Natural killer cell (primary cell): Measurements from ENCODE around the gene NOL4. TPM values are rescaled to one million over a fixed set of nuclear protein-coding genes. Genes with fewer than 3 reads are reported as not detected.

Experiments
- ATAC-seq, 3 donors: fragments of 150-1000 bp in 2 of 3; fragments of 200-7000 bp in 1 of 3; cut with Tn5 transposase; 1 replicate in 1 of 3; 2 replicates in 2 of 3; pipeline ENCODE4 v1.10.0; 2021; ENCODE audit warnings: mild to moderate bottlenecking in 2 of 3, moderate library complexity in 2 of 3
- DNase-seq, 2 donors: peaks; one replicate each; pipeline versions ENCODE4 v3.0.0 to v3.0.0-alpha.2; 2013 to 2021; ENCODE audit warnings: mixed read lengths in 1 of 2
- H3K27ac ChIP-seq: one replicate; pipeline ENCODE4 v1.5.1; 2013; ENCODE audit warnings: mild to moderate bottlenecking, low read length
- H3K27me3 ChIP-seq: one replicate; pipeline ENCODE4 v1.6.1; 2013; ENCODE audit warnings: low read length; ENCODE audit not compliant: control insufficient read depth, insufficient read depth
- H3K36me3 ChIP-seq: one replicate; pipeline ENCODE4 v1.6.1; 2013; ENCODE audit warnings: low read length; ENCODE audit not compliant: control insufficient read depth, insufficient read depth
- H3K4me1 ChIP-seq: one replicate; pipeline ENCODE4 v1.6.1; 2013; ENCODE audit warnings: low read length; ENCODE audit not compliant: control insufficient read depth, insufficient read depth
- H3K4me3 ChIP-seq: one replicate; pipeline ENCODE4 v1.5.1; 2013; ENCODE audit warnings: low read length
- H3K9me3 ChIP-seq: one replicate; pipeline ENCODE4 v1.6.1; 2013; ENCODE audit warnings: low read length; ENCODE audit not compliant: control insufficient read depth, insufficient read depth
- H3K27ac Mint-ChIP-seq, 2 donors: one replicate each; pipeline ENCODE4 v1.8.0; 2022; ENCODE audit warnings: mild to moderate bottlenecking in 2 of 2, mixed read lengths in 2 of 2, moderate library complexity in 1 of 2
- H3K27me3 Mint-ChIP-seq, 2 donors: one replicate each; pipeline ENCODE4 v1.8.0; 2022; ENCODE audit warnings: low read depth in 2 of 2, mixed read lengths in 2 of 2
- H3K36me3 Mint-ChIP-seq: one replicate; pipeline ENCODE4 v1.8.0; 2022; ENCODE audit warnings: mixed read lengths
- H3K4me1 Mint-ChIP-seq, 2 donors: one replicate each; pipeline ENCODE4 v1.8.0; 2022; ENCODE audit warnings: mixed read lengths in 2 of 2
- H3K4me3 Mint-ChIP-seq: one replicate; pipeline ENCODE4 v1.8.0; 2022; ENCODE audit warnings: mild to moderate bottlenecking, moderate library complexity, mixed read lengths
- H3K9me3 Mint-ChIP-seq, 2 donors: one replicate each; pipeline ENCODE4 v1.8.0; 2022; ENCODE audit warnings: mixed read lengths in 2 of 2
- CTCF ChIP-seq: fragments of 200-600 bp; IDR thresholded peaks from one replicate; pipeline ENCODE4 v1.8.0; 2022; ENCODE audit warnings: antibody characterized with exemption
- WGBS: methylation state at CpG from one replicate; pipeline ENCODE4 v1.1.7; 2013; ENCODE audit warnings: missing lambda C conversion rate; ENCODE audit not compliant: insufficient coverage; 5-methylcytosine and 5-hydroxymethylcytosine counted together
- intact Hi-C: fragments of 100-400 bp; cut with micrococcal nuclease; formaldehyde crosslinking; loops from one replicate; pipeline ENCODE4 v1.14.2; 2022
- total RNA-seq, 4 donors: library from RNA; stranded (reverse); fragments of 120-200 nt in 1 of 4; gene quantifications; one replicate each; pipeline versions ENCODE4 v1.2.3 to v1.2.4, GENCODE V29; 2013 to 2022

NOL4 gene
- total RNA-seq, 3 donors from 2014 or later (not counting 1 experiment from before 2014, with no cell fraction given) = not detected

GRCh38 chr18:34196256-34196655 lies 28.5 kb downstream of the NOL4 start:
- ATAC-seq = no peak
- no peak overlapping the region for H3K4me3 Mint-ChIP-seq
- H3K4me3 ChIP-seq = no peak overlapping the region
- DNase-seq = no peak
- H3K27ac ChIP-seq = no peak overlapping the region
- no peak overlapping the region for H3K27ac Mint-ChIP-seq
- intact Hi-C loops = no loop called here
- no peaks in the 10 kb centered on the region for H3K9me3 ChIP-seq
- H3K4me1 Mint-ChIP-seq = no peaks in the 10 kb centered on the region
- H3K27me3 ChIP-seq = no peaks in the 10 kb centered on the region
- peaks cover 2 to 5% of the 10 kb centered on the region in 2 donors for H3K9me3 Mint-ChIP-seq
- no peaks in the 10 kb centered on the region for H3K27me3 Mint-ChIP-seq
- H3K36me3 ChIP-seq = no peaks in the 10 kb centered on the region
- no peak for TF ChIP-seq CTCF
- no peaks in the 10 kb centered on the region for H3K4me1 ChIP-seq
- no peaks in the 10 kb centered on the region for H3K36me3 Mint-ChIP-seq

GRCh38 chr18:34194239-34194638 lies 30.5 kb downstream of the NOL4 start:
- H3K36me3 ChIP-seq = no peaks in the 10 kb centered on the region
- Mint-ChIP-seq H3K9me3 (peaks cover 2 to 5% of the 10 kb centered on the region in 2 donors), H3K4me1 (no peaks in the 10 kb centered on the region), H3K27me3 (no peaks in the 10 kb centered on the region), H3K27ac (no peak overlapping the region), H3K4me3 (no peak overlapping the region), H3K36me3 (no peaks in the 10 kb centered on the region)
- H3K4me3 ChIP-seq = no peak overlapping the region
- TF ChIP-seq CTCF = no peak
- DNase-seq (no peak), ATAC-seq (no peak)
- no peaks in the 10 kb centered on the region for H3K9me3 ChIP-seq
- H3K4me1 ChIP-seq = no peaks in the 10 kb centered on the region
- intact Hi-C loops = no loop called here
- H3K27ac ChIP-seq = no peak overlapping the region
- WGBS = 63% methylated on average over 2 of the region's 3 CpGs
- no peaks in the 10 kb centered on the region for H3K27me3 ChIP-seq

- Mint-ChIP-seq H3K4me1 (no peaks in the 10 kb centered on the region), H3K27ac (no peak overlapping the region), H3K27me3 (no peaks in the 10 kb centered on the region), H3K4me3 (no peak overlapping the region), H3K36me3 (no peaks in the 10 kb centered on the region), H3K9me3 (peaks cover 2 to 8% of the 10 kb centered on the region in 2 donors)
- no peak for DNase-seq
- no peak overlapping the region for H3K4me3 ChIP-seq
- no peak overlapping the region for H3K27ac ChIP-seq
- intact Hi-C loops = no loop called here
- H3K27me3 ChIP-seq = no peaks in the 10 kb centered on the region
- WGBS = no CpG with 5 or more reads among the region's 3 CpGs
- TF ChIP-seq CTCF = no peak
- no peak for ATAC-seq
- no peaks in the 10 kb centered on the region for H3K4me1 ChIP-seq
- H3K9me3 ChIP-seq = no peaks in the 10 kb centered on the region
- no peaks in the 10 kb centered on the region for H3K36me3 ChIP-seq
Measured at GRCh38 chr18:34189656-34190435, 34.9 kb downstream of the NOL4 start.
